Panc1 (cell line): Measurements from ENCODE around the gene OR51B5. TPM values are rescaled to one million over a fixed set of nuclear protein-coding genes. Genes with fewer than 3 reads are reported as not detected.

Source experiments
- ATAC-seq: fragments of 200-7000 bp; cut with Tn5 transposase; 2 replicates; pipeline ENCODE4 v1.9.1; 2020; ENCODE audit warnings: mild to moderate bottlenecking, moderate library complexity
- BruUV-seq: library from RNA; stranded (reverse); fragments of 400-500 nt; replicated peaks from 2 replicates; lab custom pipeline; 2021; lab: Mats Ljungman, UMichigan
- CTCF ChIA-PET: fragments of 300-600 bp; sonication (Branson Sonifier 250); formaldehyde crosslinking; loops from one replicate; lab custom pipeline; 2022; ENCODE audit warnings: antibody characterized with exemption; lab: Charles Lee
- POLR2A ChIA-PET: fragments of 300-600 bp; sonication (Branson Sonifier 250); formaldehyde crosslinking; loops from one replicate; lab custom pipeline; 2022; ENCODE audit warnings: antibody characterized with exemption; lab: Charles Lee
- DNase-seq: peaks from one replicate; pipeline ENCODE4 v3.0.0-alpha.2; 2010; ENCODE audit warnings: low read depth, low spot score
- H3K27ac ChIP-seq: 2 replicates; pipeline ENCODE4 v1.5.1; 2011; ENCODE audit warnings: mild to moderate bottlenecking, low read length, inconsistent platforms
- H3K27me3 ChIP-seq: fragments of 200-500 bp; sonication (Bioruptor generic); 2 replicates; pipeline ENCODE4 v1.6.0; 2014; ENCODE audit warnings: low read length, inconsistent platforms; ENCODE audit not compliant: control insufficient read depth, insufficient read depth
- H3K36me3 ChIP-seq: fragments of 200-500 bp; sonication (Bioruptor generic); 2 replicates; pipeline ENCODE4 v1.5.1; 2014; ENCODE audit warnings: inconsistent platforms, mild to moderate bottlenecking, low read length, moderate library complexity; ENCODE audit not compliant: control insufficient read depth, insufficient read depth
- H3K4me1 ChIP-seq: 2 replicates; pipeline ENCODE4 v1.5.1; 2011; ENCODE audit warnings: inconsistent platforms, mild to moderate bottlenecking, low read length, moderate library complexity; ENCODE audit not compliant: control insufficient read depth, insufficient read depth
- H3K4me3 ChIP-seq, 2 experiments: 2 replicates each; pipeline ENCODE4 v1.5.1; 2011 to 2012; ENCODE audit warnings: low read depth in 2 of 2, low read length in 2 of 2, mild to moderate bottlenecking in 2 of 2, inconsistent platforms in 1 of 2, moderate library complexity in 1 of 2
- H3K9me3 ChIP-seq: fragments of 200-500 bp; sonication (Bioruptor generic); 2 replicates; pipeline ENCODE4 v1.5.1; 2014; ENCODE audit warnings: low read depth, mild to moderate bottlenecking, inconsistent platforms, low read length, moderate library complexity; ENCODE audit not compliant: control insufficient read depth, insufficient read depth
- CTCF ChIP-seq: fragments of 450-650 bp; IDR thresholded peaks from 2 replicates; pipeline ENCODE4 v1.5.1; 2017; ENCODE audit warnings: mild to moderate bottlenecking
- POLR2AphosphoS5 ChIP-seq: IDR thresholded peaks from 2 replicates; pipeline ENCODE4 v1.6.1; 2012; ENCODE audit warnings: mild to moderate bottlenecking, low read depth, low read length, moderate library complexity
- REST ChIP-seq, 2 experiments: IDR thresholded peaks; 2 replicates each; pipeline ENCODE4 v1.6.1; 2011 to 2012; ENCODE audit warnings: low read depth in 2 of 2, control low read depth in 1 of 2, low read length in 1 of 2, mild to moderate bottlenecking in 1 of 2, moderate library complexity in 1 of 2; ENCODE audit not compliant: insufficient read depth in 1 of 2
- SIN3A ChIP-seq: IDR thresholded peaks from 2 replicates; pipeline ENCODE4 v1.6.1; 2012; ENCODE audit warnings: low read depth, mild to moderate bottlenecking, low read length, moderate library complexity, borderline replicate concordance; ENCODE audit not compliant: insufficient read depth
- TCF7L2 ChIP-seq: IDR thresholded peaks from 2 replicates; pipeline ENCODE4 v1.6.1; 2011; ENCODE audit warnings: mild to moderate bottlenecking, low read depth, low read length, inconsistent platforms
- in situ Hi-C: cut with HindIII; loops from 2 replicates; pipeline ENCODE4 v1.10.0; 2016; ENCODE audit warnings: low sequenced_read_pairs, low pct_unique_long_range_greater_than_20kb
- intact Hi-C: fragments of 100-400 bp; cut with micrococcal nuclease; formaldehyde crosslinking; loops from one replicate; pipeline ENCODE4 v1.10.0; 2022; ENCODE audit not compliant: unreplicated experiment
- total RNA-seq: library from RNA; stranded (reverse); gene quantifications from one replicate; pipeline ENCODE4 v1.2.1, GENCODE V29; 2021; ENCODE audit not compliant: unreplicated experiment

The OR51B5 gene
- total RNA-seq, 1 experiment from 2014 or later, result not detected

GRCh38 chr11:5304046-5304445 is 39.3 kb downstream of the OR51B5 start:
- ATAC-seq (no peak), DNase-seq (no peak)
- ChIA-PET CTCF (no interaction called here), POLR2A (no interaction called here)
- in situ Hi-C loops (no loop called here), intact Hi-C loops (no loop called here)
- H3K4me3 ChIP-seq, result no peak overlapping the region
- no peaks in the 10 kb centered on the region for H3K27me3 ChIP-seq
- no peak overlapping the region for H3K27ac ChIP-seq
- H3K36me3 ChIP-seq, result no peaks in the 10 kb centered on the region
- no peaks in the 10 kb centered on the region for H3K4me1 ChIP-seq
- TF ChIP-seq TCF7L2 (no peak), SIN3A (no peak), CTCF (no peak), REST (IDR thresholded peaks at IDR 0.05; ENCODE audit: insufficient read depth in 1 of 2, low read depth in 2 of 2, low read length in 1 of 2) (no peak), POLR2AphosphoS5 (no peak)
- H3K9me3 ChIP-seq, result no peaks in the 10 kb centered on the region
- no TSS peak for BruUV-seq

GRCh38 chr11:5303626-5304025 is 39.7 kb downstream of the OR51B5 start:
- no peak for DNase-seq
- ChIA-PET POLR2A (no interaction called here), CTCF (no interaction called here)
- BruUV-seq, result no TSS peak
- H3K4me1 ChIP-seq, result no peaks in the 10 kb centered on the region
- no peak for TF ChIP-seq TCF7L2
- no peak for TF ChIP-seq REST (IDR thresholded peaks at IDR 0.05; ENCODE audit: insufficient read depth in 1 of 2, low read depth in 2 of 2, low read length in 1 of 2)
- TF ChIP-seq CTCF, result no peak
- no peak for TF ChIP-seq SIN3A
- no peak for TF ChIP-seq POLR2AphosphoS5
- intact Hi-C loops (no loop called here), in situ Hi-C loops (no loop called here)
- H3K27ac ChIP-seq, result no peak overlapping the region
- no peak for ATAC-seq
- no peaks in the 10 kb centered on the region for H3K27me3 ChIP-seq
- no peaks in the 10 kb centered on the region for H3K9me3 ChIP-seq
- H3K4me3 ChIP-seq, result no peak overlapping the region
- H3K36me3 ChIP-seq, result no peaks in the 10 kb centered on the region
